ENCODE measurements around the gene SINHCAF. TPM values are rescaled to one million over a fixed set of nuclear protein-coding genes. Genes with fewer than 3 reads are reported as not detected.

Gene SINHCAF
- total RNA-seq, 2 donors from 2014 or later: 10.2 to 47.5 TPM

DNA sequence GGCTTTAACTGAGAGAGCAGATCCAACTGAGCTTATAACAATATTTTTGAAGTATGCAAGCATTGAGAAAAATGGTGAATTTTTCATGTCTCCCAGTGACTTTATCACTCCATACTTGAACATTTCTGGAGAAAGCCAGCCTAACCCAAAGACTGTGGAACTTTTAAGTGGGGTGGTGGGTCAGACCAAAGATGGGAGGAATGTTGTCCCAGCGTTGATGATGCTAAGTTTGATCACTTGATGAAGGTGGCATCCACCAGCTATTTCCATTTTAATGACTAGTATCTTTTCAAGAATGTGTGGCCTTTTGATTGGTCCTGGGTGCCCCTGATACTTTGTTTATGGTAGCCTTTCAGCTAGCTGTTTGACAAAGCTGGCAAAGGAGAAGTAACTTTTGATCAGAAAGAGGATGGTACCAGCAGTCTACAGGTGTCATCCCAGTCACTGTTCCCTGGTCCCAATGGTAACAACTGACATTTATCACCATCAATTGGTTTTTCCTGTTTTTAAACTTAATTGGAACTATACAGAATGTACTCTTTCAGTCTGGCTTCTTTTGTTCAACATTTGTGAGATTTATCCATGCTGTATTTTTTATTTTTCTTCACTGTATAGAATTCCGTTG is 14.2 kb downstream of the SINHCAF start:
- H3K4me3 ChIP-seq: no peak overlapping the region
- no peaks in the 10 kb centered on the region for H3K36me3 ChIP-seq
- TF ChIP-seq, protein P1, sequence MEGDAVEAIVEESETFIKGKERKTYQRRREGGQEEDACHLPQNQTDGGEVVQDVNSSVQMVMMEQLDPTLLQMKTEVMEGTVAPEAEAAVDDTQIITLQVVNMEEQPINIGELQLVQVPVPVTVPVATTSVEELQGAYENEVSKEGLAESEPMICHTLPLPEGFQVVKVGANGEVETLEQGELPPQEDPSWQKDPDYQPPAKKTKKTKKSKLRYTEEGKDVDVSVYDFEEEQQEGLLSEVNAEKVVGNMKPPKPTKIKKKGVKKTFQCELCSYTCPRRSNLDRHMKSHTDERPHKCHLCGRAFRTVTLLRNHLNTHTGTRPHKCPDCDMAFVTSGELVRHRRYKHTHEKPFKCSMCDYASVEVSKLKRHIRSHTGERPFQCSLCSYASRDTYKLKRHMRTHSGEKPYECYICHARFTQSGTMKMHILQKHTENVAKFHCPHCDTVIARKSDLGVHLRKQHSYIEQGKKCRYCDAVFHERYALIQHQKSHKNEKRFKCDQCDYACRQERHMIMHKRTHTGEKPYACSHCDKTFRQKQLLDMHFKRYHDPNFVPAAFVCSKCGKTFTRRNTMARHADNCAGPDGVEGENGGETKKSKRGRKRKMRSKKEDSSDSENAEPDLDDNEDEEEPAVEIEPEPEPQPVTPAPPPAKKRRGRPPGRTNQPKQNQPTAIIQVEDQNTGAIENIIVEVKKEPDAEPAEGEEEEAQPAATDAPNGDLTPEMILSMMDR (IDR thresholded peaks at IDR 0.05): no peak
- DNase-seq (ENCODE audit: low spot score): no peak
- H3K9me3 ChIP-seq: no peaks in the 10 kb centered on the region
- H3K4me1 ChIP-seq (ENCODE audit: control insufficient read depth in 1 of 2, low read depth in 2 of 2): no peaks in the 10 kb centered on the region
- H3K27ac ChIP-seq: no peak overlapping the region
- no peak for ATAC-seq (ENCODE audit: insufficient number of reproducible peaks, low FRiP score, low read depth)
- no peaks in the 10 kb centered on the region for H3K27me3 ChIP-seq (replicated peaks; ENCODE audit: insufficient read depth)

DNA sequence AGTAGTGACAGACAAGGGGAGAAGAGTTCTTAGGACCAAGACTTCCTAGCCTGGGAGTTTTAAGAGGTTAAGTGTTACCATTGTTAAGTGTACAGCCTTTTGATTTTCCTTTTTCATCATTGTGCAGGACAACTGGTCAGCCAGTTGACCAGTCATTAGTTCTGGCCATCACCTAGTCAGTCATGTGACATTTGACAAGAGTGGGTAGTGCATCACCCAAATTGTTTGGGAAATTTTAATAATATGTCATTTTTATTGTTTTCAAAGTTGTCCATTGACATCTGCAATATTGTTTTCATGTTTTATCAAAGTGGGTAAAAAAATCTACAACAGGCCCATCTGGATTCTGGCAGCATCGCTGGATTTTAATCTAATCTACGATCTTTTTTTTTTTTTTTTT is 15.5 kb downstream of the SINHCAF start:
- Histone ChIP-seq H3K27me3 (replicated peaks; ENCODE audit: insufficient read depth) (no peaks in the 10 kb centered on the region), H3K27ac (no peak overlapping the region), H3K9me3 (no peaks in the 10 kb centered on the region), H3K4me3 (no peak overlapping the region), H3K36me3 (no peaks in the 10 kb centered on the region), H3K4me1 (ENCODE audit: control insufficient read depth in 1 of 2, low read depth in 2 of 2) (no peaks in the 10 kb centered on the region)
- ATAC-seq (ENCODE audit: insufficient number of reproducible peaks, low FRiP score, low read depth): no peak
- no peak for DNase-seq (ENCODE audit: low spot score)
- TF ChIP-seq, protein P1 (IDR thresholded peaks at IDR 0.05): no peak

DNA sequence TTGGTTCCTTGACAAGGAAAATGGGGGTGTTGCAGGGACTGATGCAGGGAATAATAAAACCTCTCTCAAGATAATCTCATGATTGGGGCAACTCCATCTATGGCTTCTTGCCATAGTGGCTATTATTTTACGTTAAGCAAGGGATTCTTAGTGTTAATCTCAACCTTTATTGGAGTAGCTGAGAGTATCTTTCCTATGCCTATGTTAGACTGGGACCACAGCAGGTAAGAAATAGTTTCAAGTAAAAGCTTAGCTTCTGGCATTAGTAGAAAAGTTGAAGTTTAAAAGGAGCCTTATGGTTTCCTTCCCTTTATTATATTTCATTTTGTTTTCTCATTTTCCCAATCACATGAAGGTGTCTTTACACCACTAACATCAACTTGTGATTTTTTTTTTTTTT is 16.7 kb downstream of the SINHCAF start:
- TF ChIP-seq, protein P1 (IDR thresholded peaks at IDR 0.05): no peak
- DNase-seq (ENCODE audit: low spot score) (no peak), ATAC-seq (ENCODE audit: insufficient number of reproducible peaks, low FRiP score, low read depth) (no peak)
- Histone ChIP-seq H3K4me3 (no peak overlapping the region), H3K9me3 (no peaks in the 10 kb centered on the region), H3K27me3 (replicated peaks; ENCODE audit: insufficient read depth) (no peaks in the 10 kb centered on the region), H3K36me3 (no peaks in the 10 kb centered on the region), H3K27ac (no peak overlapping the region), H3K4me1 (ENCODE audit: control insufficient read depth in 1 of 2, low read depth in 2 of 2) (no peaks in the 10 kb centered on the region)

DNA sequence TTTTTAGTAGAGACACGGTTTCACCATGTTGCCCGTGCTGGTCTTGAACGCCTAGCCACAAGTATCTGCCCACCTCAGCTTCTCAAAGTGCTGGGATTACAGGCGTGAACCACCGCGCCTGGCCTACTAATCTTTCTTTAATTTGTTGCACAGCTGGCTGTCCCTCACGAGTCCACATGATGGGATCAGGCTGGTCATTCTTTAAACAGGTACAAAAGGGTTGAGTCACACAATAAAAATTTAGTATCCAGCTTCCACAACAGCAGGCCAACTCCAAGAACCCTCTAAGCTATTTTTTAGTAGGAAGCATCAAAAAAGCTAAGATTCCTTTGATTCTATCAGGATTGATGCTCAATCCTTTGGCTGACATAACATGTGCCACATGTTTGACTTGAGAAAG is 17.8 kb downstream of the SINHCAF start:
- no peaks in the 10 kb centered on the region for H3K9me3 ChIP-seq
- no peak overlapping the region for H3K4me3 ChIP-seq
- no peak for DNase-seq (ENCODE audit: low spot score)
- H3K4me1 ChIP-seq (ENCODE audit: control insufficient read depth in 1 of 2, low read depth in 2 of 2): no peaks in the 10 kb centered on the region
- H3K27me3 ChIP-seq (replicated peaks; ENCODE audit: insufficient read depth): no peaks in the 10 kb centered on the region
- no peaks in the 10 kb centered on the region for H3K36me3 ChIP-seq
- H3K27ac ChIP-seq: no peak overlapping the region
- TF ChIP-seq, protein P1 (IDR thresholded peaks at IDR 0.05): no peak
- no peak for ATAC-seq (ENCODE audit: insufficient number of reproducible peaks, low FRiP score, low read depth)

DNA sequence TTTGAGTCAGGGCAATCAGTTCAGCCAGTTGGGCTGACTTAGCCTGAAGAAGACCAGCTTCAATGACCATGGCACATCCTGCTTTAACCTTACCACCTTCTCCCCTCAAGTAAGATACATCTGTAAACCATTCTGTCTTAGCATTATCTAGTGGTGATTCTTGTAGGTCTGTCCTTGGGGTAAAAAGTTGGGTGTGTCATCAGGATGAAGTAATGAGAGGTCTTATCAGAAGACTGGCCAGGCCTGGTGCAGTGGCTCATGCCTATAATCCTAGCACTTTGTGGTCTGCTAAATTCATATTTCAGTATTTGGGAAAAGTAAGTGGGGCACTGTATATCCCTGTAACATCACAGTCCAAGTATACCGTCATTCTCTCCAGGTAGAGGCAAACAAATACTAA is 19.1 kb downstream of the SINHCAF start:
- no peak for ATAC-seq (ENCODE audit: insufficient number of reproducible peaks, low FRiP score, low read depth)

More for the DNA sequence above, 19.1 kb downstream of the SINHCAF start:
- H3K4me1 ChIP-seq (ENCODE audit: control insufficient read depth in 1 of 2, low read depth in 2 of 2): no peaks in the 10 kb centered on the region
- no peaks in the 10 kb centered on the region for H3K36me3 ChIP-seq
- no peak for DNase-seq (ENCODE audit: low spot score)
- no peaks in the 10 kb centered on the region for H3K9me3 ChIP-seq
- H3K4me3 ChIP-seq: no peak overlapping the region
- H3K27me3 ChIP-seq (replicated peaks; ENCODE audit: insufficient read depth): no peaks in the 10 kb centered on the region
- no peak overlapping the region for H3K27ac ChIP-seq
- TF ChIP-seq, protein P1 (IDR thresholded peaks at IDR 0.05): no peak

Data from thoracic aorta (tissue), 2 donors.